GM18499 (cell line): Measurements from ENCODE around the gene FRAS1.
"Not testable (repeated sequence)": the region's sequence is repeated elsewhere in the genome, so short reads cannot be mapped to it uniquely, and the experiment has no call there.

Experiments used
- ATAC-seq: cut with Tn5 transposase; IDR thresholded peaks from one replicate; pipeline ENCODE4 v1.9.1; 2021; ENCODE audit warnings: moderate number of reproducible peaks; ENCODE audit not compliant: insufficient read depth, unreplicated experiment

Gene FRAS1

DNA sequence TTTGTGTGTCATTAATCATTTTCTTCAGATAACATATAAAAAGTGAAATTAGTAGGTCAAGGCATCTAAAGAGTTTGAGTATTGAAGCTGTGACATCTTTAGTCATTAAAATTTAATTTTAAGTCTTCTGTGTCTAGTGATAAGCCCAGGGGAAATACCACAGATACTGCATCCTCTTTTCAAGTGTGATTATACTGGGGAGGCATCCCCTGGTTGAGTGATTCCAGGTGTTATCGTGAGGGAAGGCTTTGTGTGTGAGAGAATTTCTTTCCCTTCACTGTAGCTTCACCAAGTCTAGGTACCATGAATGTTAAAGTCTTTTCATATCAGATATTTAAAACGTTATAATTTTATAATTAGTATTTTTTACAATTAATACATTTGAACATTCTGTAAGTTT lies 193.4 kb downstream of the FRAS1 start:
- no peak for ATAC-seq

DNA sequence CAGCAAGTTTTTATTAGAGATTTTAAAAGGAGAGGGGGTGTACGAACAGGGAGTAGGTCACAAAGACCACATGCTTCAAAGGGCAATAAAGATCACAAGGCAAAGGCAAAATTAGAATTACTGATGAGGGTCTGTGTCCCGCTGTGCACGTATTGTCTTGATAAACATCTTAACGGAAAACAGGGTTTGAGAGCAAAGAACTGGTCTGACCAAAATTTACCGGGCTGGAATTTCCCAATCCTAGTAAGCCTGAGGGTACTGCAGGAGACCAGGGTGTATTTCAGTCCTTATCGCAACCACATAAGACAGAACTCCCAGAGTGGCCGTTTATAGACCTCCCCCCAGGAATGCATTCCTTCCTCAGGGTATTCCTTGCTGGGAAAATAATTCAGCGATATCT lies 195.7 kb downstream of the FRAS1 start:
- ATAC-seq = not testable (repeated sequence)

DNA sequence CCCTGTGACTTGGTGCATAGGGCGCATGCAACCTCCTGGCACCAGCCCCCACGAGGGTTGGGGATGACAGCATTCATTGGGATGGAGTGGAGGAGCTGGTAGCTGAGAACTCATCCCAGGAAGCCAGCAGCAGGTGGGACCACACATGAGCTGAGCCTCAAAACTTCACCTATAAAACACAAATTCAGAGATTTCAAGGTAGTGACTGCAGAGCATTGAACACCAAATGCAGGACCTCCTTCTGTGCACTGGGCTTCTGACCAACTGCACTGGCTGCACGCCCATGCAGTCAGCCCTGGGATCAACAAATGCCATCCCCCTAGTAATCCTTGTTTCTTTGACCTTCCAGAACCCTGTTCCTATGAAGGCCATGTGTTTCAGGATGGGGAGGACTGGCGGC lies 197.8 kb downstream of the FRAS1 start:
- ATAC-seq = no peak

DNA sequence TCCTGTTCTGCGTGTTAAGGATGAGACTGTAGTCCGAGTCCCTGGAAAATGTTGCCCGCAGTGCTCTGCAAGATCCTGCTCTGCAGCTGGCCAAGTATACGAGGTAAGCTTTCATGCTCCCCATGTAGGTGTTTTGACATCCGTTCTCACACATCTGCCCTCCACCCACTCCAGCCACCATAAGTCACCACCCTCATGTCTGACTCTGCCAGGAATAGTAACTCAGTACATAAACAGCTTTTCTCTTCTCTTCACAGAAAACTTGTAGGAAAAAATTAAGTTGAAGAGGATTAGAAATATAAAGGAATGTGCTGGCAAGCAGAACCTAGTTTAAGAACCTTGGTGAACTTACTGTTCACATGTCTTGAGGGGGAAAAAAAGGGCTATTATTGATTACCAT lies 207.9 kb downstream of the FRAS1 start:
- no peak for ATAC-seq

DNA sequence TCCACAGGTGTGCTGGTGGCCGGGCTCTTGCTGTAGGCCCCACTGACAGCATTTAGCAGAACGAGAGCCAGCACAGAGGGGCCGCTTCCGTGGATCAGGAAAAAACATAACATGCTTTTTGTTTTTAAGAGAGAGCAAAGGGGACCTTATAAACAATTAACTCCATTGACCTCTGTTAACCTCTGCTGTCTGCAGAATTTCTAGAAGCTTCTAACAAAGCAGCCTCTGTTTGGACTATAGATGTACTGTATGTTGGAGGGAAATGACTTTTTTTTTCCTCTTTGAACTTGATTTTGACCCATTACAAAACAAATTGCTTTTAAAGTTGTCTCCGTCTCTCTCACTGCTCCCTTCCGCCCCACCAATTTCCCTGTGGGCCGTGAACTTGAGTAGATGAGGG lies 210.7 kb downstream of the FRAS1 start:
- ATAC-seq = no peak

DNA sequence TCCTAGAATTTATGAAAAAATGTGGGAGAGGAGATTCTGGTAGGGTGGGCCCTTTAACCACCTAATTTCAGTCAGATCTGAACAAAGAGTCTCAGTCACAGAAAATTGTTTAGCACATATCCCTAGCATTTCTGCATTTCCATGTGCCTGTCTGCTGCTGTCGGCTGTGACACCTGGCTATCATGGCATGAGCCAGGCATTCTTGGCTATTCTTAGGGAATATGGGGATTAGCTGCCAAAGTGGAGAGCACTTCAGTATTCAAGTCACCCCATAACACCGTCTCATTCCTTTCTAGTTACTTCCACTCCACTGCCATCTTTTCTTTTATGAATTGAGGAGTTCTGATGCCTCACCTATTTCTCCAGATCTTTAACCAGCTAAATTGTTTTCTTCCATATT lies 211.5 kb downstream of the FRAS1 start:
- ATAC-seq = no peak

DNA sequence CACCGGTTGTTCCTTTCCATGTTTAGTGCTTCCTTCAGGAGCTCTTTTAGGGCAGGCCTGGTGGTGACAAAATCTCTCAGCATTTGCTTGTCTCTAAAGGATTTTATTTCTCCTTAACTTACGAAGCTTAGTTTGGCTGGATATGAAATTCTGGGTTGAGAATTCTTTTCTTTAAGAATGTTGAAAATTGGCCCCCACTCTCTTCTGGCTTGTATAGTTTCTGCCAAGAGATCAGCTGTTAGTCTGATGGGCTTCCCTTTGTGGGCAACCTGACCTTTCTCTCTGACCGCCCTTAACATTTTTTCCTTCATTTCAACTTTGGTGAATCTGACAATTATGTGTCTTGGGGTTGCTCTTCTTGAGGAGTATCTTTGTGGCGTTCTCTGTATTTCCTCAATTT lies 218.3 kb downstream of the FRAS1 start:
- ATAC-seq = not testable (repeated sequence)

DNA sequence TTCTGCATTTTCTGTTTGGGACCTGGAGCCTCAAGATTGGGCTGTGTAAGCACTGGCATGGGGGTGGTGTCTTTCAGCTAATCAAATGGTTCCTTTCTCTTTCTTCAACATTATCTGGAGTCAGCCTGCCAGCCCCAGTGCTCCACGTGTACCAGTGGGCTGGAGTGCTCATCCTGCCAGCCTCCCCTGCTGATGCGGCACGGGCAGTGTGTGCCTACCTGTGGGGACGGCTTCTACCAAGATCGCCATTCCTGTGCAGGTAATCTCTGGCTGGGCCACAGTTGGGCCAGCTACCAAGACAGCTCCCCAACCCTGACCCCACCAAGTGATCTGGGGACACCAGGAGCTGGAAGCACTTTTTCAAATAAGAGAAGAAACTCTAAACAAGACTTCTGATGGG lies 229.2 kb downstream of the FRAS1 start:
- no peak for ATAC-seq

DNA sequence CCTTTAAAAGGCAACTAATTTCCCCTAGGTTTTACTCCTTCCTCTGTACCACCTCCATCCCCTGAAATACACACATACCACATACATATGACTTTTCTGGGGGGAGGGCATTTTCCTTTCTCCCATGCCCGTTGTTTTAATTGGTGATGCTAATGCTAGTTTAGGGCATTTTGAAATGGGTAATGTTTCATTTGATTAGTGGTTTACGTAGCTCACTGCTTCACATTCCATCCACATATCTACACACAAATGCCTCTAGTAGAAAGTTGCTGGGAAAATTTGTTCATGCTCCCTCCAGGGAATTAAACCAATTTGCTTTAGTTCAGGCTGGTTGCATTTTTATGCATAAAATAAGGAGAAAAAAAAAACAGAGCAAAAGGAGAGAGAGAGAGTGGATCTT lies 231.2 kb downstream of the FRAS1 start:
- no peak for ATAC-seq

DNA sequence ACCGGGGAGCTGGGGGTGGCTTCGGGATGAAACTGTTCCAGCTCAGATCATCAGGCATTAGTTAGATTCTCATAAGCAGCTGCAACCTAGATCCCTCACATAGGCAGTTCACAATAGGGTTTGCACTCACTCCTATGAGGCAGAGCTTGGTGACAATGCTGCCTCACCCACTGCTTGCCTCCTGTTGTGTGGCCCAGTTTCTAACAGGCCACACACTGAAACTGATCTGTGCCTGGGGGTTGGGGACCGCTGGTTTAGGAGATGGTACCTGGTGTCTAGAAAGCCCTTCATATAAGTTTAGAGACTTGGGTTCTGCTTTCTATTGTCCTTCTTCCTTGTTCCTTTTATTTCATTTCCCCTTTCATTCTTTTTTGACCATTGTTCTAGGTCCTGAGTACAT lies 234.2 kb downstream of the FRAS1 start:
- no peak for ATAC-seq

DNA sequence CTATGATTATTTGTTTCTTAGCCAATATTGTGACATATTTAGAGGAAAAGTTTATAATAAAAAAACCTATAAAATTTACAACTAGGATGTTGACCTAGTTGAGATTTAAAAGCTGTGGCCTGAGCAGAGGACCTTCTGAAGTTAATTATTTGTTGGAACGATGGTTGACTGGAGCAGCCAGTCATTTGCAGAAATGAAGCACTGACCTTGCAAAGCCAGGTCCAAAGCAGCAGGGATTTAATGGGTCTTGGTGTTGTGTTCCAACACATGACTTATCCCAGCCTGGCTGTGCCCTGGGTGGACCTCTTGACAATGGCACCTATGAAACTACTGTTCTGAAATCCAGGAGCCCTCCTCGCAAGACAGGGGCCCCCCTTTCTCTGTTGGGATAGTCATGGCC lies 235.2 kb downstream of the FRAS1 start:
- no peak for ATAC-seq

DNA sequence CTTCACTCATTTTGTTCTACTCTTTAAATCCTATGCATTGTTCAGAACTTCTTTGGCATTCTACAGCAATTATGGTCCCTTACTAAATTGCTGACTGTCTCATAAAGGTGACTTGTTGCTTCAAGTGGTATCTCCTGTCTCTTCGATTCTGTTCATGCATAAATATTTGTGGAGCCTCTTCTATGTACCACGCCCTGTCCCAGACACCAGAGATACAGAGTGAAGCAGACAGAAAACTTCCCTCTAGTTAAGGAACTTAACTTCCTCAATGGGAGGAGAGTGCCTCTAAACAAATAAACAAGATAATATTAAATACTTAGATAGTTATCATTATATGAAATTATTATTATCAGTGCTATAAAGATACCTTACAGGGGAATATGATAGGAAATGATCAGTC lies 235.7 kb downstream of the FRAS1 start:
- ATAC-seq = no peak

DNA sequence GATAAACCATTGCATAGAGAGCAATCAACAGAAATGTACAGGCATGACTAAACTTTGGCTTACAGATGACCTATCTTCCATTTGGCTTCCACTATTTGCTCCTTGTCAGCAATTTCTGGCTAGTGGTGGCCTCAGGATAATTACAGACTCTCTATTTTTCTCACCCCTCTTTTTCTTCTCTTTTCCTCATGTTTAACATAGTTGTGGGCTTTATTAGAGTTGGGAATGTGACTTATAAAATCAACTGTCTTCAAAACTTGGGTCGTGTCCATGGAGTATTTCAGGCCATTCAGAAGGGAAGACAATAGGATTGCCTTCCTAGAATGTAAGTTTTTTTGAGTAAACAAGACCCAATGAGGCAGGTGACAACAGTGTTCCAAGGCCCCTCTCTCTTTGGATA lies 236.2 kb downstream of the FRAS1 start:
- no peak for ATAC-seq

DNA sequence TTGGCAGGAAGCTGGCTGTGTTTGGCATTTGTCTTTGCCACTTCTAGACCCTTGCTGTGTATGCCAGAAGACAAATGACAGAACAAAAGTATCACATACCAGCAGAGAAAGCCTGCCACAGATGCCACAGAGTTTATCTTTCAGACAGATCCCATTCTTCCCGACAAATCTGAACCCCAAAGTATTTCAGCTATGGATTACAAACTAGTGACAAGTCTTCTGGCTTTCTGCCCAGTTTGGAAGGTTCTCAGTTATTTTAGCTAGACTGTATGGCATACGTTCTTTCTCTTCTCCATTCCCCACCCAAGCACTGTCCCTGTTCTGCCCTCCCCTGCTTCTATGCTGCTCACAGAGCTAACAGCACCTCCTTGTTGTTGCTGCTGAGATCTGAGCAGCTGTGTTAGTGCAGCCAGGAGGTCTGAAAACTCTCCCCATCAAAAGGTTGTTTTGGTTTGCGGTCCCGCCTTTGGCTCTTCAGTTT lies 236.7 kb downstream of the FRAS1 start:
- ATAC-seq = no peak

DNA sequence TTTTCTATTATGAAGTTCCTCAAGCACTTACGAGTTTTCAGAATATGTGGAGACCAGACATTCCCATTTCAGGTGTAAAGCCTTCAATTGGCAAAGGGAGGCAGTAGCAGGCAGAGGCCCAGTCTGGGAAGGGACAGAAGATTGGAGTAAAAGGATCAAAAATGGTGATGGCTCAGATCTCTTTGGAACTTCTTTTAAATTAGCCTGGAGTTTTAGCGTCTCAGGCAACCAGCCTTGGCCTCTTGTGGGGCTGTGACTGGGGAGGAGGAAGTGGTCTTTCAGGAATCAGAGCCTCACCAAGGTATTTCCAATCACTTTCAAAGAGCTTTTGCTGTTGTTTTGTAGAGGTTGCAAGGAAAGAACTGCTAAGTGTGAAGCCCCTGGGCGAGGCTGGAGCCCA lies 239.1 kb downstream of the FRAS1 start:
- no peak for ATAC-seq

DNA sequence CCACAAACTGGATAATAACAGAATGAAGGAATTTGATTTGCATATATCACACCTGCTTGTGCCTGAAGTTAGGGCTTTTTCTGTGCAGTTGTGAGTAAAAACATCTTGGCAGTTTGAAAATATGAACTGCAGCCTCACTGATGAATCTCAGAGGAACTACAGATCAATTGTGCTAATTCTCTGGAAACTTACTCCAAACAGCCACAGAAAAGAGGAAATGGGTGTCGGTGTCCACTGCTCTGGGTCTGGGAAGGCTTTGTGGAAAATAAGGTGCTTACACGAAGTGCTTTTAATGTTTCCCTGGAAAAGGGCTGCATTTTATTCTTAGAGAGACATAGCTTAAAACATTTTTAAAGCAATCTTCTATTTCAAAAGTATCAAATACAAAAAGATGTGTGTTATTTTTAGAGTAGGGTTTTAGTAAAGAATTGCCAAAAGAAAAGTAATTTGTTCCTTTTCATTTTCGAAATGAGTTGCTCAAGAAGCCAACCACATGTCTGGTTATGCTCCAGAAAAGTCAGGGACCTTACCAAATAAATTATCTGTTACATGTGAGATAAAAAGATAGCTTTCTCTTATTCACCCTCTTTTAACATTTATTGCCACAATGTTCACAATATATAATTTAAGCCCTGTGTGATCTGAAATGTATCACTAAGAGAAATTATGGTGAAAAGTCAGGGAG lies 240.1 kb downstream of the FRAS1 start:
- no peak for ATAC-seq

DNA sequence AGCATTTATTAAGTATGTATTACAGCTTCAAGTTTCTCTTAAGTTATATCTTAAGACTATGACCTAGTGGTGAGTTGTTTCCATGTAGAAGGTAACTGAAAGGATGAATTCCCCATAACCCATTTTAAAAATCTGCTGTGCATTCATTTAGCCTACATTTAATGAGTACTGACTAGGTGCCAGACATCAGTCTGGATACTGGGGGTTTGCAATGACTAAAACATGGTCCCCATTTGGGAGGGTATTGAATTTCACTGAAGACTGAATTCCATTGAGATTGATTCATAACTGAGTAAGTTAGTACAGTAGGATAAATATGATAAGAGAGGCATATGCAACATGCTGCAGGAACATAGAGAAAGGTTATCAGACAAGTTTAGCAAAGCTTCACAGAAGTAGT lies 241.5 kb downstream of the FRAS1 start:
- ATAC-seq = no peak

DNA sequence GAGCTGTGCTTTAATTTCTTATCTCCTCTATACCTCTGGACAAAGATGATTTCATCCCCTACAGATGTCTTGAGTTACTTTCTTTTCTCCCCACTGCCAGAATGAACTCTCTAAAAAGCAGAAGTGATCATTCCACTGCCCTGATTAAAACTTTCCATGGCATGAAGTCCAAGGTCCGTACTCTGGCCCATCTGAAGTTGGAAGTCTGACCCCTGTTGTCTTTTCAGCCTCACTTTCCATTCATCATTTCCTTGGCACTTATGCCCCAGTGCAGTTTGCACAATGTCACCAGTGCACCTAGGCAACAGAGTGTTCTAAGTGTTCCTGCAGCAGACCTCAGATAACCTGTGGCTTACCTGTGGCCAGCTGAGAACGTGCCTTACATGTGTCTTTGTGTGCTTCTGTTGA lies 242.4 kb downstream of the FRAS1 start:
- ATAC-seq = no peak

DNA sequence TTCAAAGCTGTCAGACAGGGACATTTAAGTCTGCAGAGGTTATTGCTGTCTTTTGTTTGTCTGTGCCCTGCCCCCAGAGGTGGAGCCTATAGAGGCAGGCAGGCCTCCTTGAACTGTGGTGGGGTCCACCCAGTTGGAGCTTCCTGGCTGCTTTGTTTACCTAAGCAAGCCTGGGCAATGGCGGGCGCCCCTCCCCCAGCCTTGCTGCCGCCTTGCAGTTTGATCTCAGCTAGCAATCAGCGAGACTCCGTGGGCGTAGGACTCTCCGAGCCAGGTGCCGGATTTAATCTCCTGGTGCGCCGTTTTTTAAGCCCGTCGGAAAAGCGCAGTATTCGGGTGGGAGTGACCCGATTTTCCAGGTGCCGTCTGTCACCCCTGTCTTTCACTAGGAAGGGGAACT lies 250.1 kb downstream of the FRAS1 start:
- not testable (repeated sequence) for ATAC-seq

DNA sequence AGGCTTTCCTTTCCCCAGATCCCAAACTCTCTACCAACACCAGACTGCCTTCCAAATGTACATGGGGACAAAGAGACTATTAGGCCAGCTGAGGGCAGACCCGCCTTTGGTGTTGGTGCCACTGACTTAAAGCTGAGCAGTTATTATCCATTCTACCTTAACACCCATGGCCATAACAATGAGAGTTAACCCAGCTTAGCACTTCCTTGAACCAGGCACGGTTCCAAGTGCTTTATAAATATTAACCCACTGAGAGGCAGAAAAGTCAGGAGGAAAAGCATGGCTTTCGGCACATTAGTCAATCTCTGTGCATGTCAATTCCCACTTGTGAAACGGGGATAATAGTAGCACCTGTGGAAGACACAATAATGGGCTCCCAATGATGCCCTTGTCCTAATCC lies 251.4 kb downstream of the FRAS1 start:
- no peak for ATAC-seq

DNA sequence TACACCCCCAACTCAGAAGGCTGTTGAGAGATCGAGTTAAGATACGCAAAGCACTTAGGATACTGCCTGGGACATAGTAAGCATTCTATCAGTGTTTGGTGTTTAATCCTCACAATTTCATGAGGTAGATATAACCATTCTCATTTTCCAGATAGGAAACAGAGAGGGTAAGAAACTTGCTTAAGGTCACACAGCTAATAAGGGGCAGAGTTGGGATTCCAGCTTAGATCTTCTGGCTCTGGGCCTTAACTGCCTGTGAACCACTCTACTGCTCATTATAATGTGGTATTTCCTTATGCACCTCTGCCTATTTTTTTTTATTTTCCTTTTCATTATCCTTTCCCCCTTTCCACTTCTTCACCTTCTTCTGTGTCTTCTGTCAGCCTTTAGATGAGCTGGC lies 252.2 kb downstream of the FRAS1 start:
- ATAC-seq = no peak

DNA sequence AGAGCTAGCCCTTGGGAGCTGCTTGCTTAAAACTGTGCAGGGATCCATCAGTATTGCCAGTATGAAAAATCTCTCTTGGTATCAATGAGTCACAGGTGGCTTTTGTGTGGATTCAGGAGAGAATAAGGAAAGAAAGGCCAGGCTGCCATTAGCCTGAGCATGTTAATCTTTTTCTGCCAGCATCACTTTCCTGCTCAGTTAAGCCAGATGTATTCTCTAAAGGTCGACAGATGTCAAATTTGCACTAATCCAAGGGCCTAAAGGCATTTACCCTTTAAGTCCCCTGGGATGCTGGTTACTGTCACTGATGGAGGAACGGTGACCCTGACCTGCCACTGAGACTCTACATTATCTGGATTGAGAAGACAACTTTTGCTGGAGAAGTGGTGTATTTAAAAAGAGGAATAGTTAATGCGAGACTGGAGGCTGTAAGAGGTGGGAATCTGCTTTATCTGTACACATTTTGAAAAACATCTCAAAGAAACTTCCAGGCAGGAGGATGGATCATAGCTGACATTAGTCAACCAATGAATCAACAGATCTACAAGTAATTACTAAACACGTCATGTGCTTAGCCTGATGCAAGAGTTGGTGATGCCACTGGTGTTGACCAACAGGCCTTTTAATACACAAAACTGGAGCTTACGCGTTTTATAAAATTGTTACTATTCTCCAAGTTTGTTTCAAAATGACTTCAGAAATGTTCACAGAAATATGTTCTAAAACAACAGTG lies 253.1 kb downstream of the FRAS1 start:
- ATAC-seq = no peak
